GM23338 (cell line): Measurements from ENCODE around the gene PXT1. TPM values are rescaled to one million over a fixed set of nuclear protein-coding genes. Genes with fewer than 3 reads are reported as not detected.

Experiments
- ATAC-seq: fragments of 200-7000 bp; cut with Tn5 transposase; 3 replicates; pipeline ENCODE4 v1.9.1; 2020
- DNase-seq: peaks from one replicate; pipeline ENCODE4 v3.0.0-alpha.2; 2015; ENCODE audit warnings: low spot score
- H2AFZ ChIP-seq: fragments of 200-600 bp; sonication (generic); 2 replicates; pipeline ENCODE4 v1.8.0; 2016; ENCODE audit warnings: antibody characterized with exemption, mild to moderate bottlenecking, moderate library complexity
- H3F3A ChIP-seq: fragments of 200-600 bp; sonication (generic); replicated peaks from 2 replicates; pipeline ENCODE4 v1.8.0; 2017; ENCODE audit warnings: antibody characterized with exemption, mixed run types, low read depth
- H3K27ac ChIP-seq: fragments of 200-600 bp; sonication (generic); 2 replicates; pipeline ENCODE4 v1.6.1; 2016; ENCODE audit warnings: low read depth
- H3K27me3 ChIP-seq: fragments of 200-600 bp; sonication (generic); 2 replicates; pipeline ENCODE4 v1.8.0; 2016; ENCODE audit warnings: mild to moderate bottlenecking, mixed run types, moderate library complexity; ENCODE audit not compliant: insufficient read depth
- H3K36me3 ChIP-seq: fragments of 200-600 bp; sonication (generic); 2 replicates; pipeline ENCODE4 v1.8.0; 2016; ENCODE audit warnings: mild to moderate bottlenecking; ENCODE audit not compliant: insufficient read depth
- H3K4me1 ChIP-seq: fragments of 200-600 bp; sonication (generic); 2 replicates; pipeline ENCODE4 v1.8.0; 2016; ENCODE audit warnings: mild to moderate bottlenecking, moderate library complexity; ENCODE audit not compliant: insufficient read depth
- H3K4me2 ChIP-seq: fragments of 200-600 bp; sonication (generic); 2 replicates; pipeline ENCODE4 v1.7.1; 2017; ENCODE audit warnings: mixed run types
- H3K4me3 ChIP-seq: fragments of 200-600 bp; sonication (generic); 2 replicates; pipeline ENCODE4 v1.6.1; 2016; ENCODE audit warnings: mixed run types
- H3K79me2 ChIP-seq: fragments of 200-600 bp; sonication (generic); replicated peaks from 2 replicates; pipeline ENCODE4 v1.8.0; 2017; ENCODE audit warnings: mild to moderate bottlenecking; ENCODE audit not compliant: insufficient read depth
- H3K9me2 ChIP-seq: fragments of 200-600 bp; sonication (generic); 2 replicates; pipeline ENCODE4 v1.8.0; 2017; ENCODE audit not compliant: insufficient read depth
- H4K20me1 ChIP-seq: fragments of 200-600 bp; sonication (generic); replicated peaks from 2 replicates; pipeline ENCODE4 v1.8.0; 2017; ENCODE audit warnings: mild to moderate bottlenecking; ENCODE audit not compliant: insufficient read depth
- H3K27ac Mint-ChIP-seq: 2 replicates; pipeline ENCODE4 v1.8.0; 2020; ENCODE audit warnings: inconsistent platforms, mild to moderate bottlenecking, moderate library complexity, mixed read lengths
- H3K27me3 Mint-ChIP-seq: 3 replicates; pipeline ENCODE4 v1.8.0; 2022; ENCODE audit warnings: low read depth, mild to moderate bottlenecking, moderate library complexity, mixed read lengths, inconsistent platforms; ENCODE audit not compliant: insufficient read depth, poor library complexity
- H3K36me3 Mint-ChIP-seq: 3 replicates; pipeline ENCODE4 v1.8.0; 2021; ENCODE audit warnings: low read depth, mild to moderate bottlenecking, inconsistent platforms, moderate library complexity, mixed read lengths
- H3K4me1 Mint-ChIP-seq: 3 replicates; pipeline ENCODE4 v1.8.0; 2020; ENCODE audit warnings: mild to moderate bottlenecking, inconsistent platforms, mixed read lengths
- H3K4me3 Mint-ChIP-seq: 3 replicates; pipeline ENCODE4 v1.8.0; 2021; ENCODE audit warnings: moderate library complexity, mild to moderate bottlenecking, inconsistent platforms, mixed read lengths
- H3K9me3 Mint-ChIP-seq: 3 replicates; pipeline ENCODE4 v1.8.0; 2020; ENCODE audit warnings: moderate library complexity, mild to moderate bottlenecking, inconsistent platforms, mixed read lengths
- CREB1 ChIP-seq: fragments of 250-450 bp; sonication (Bioruptor Pico); IDR thresholded peaks from 2 replicates; pipeline ENCODE4 v1.5.0; 2020; ENCODE audit warnings: low read depth, mild to moderate bottlenecking, moderate library complexity
- CTCF ChIP-seq, 2 experiments: fragments of 200-600 bp in 1 of 2; sonication (generic) in 1 of 2; conservative IDR thresholded peaks; 2 replicates each; pipeline versions ENCODE4 v1.5.1 to v1.6.1; 2016 to 2017; ENCODE audit warnings: antibody characterized with exemption in 2 of 2, low read depth in 2 of 2, mild to moderate bottlenecking in 2 of 2, moderate library complexity in 1 of 2
- ETS1 ChIP-seq: IDR thresholded peaks from 2 replicates; pipeline ENCODE4 v1.6.1; 2016; ENCODE audit warnings: antibody characterized with exemption
- EZH2 ChIP-seq: fragments of 200-600 bp; sonication (generic); IDR thresholded peaks from one replicate; pipeline ENCODE4 v1.8.0; 2017; ENCODE audit warnings: antibody characterized with exemption, mild to moderate bottlenecking, low read depth; ENCODE audit not compliant: unreplicated experiment
- EZH2phosphoT487 ChIP-seq: fragments of 200-600 bp; sonication (generic); IDR thresholded peaks from one replicate; pipeline ENCODE4 v1.8.1; 2018; ENCODE audit warnings: antibody characterized with exemption; ENCODE audit not compliant: unreplicated experiment
- JUNB ChIP-seq: IDR thresholded peaks from one replicate; pipeline ENCODE4 v1.6.1; 2016; ENCODE audit warnings: antibody characterized with exemption; ENCODE audit not compliant: unreplicated experiment
- NANOG ChIP-seq: IDR thresholded peaks from 2 replicates; pipeline ENCODE4 v1.6.1; 2016; ENCODE audit warnings: antibody characterized with exemption, borderline replicate concordance
- POLR2AphosphoS5 ChIP-seq: IDR thresholded peaks from 2 replicates; pipeline ENCODE4 v1.6.1; 2016; ENCODE audit warnings: antibody characterized with exemption, low read depth
- STAT1 ChIP-seq: IDR thresholded peaks from one replicate; pipeline ENCODE4 v1.6.1; 2016; ENCODE audit warnings: antibody characterized with exemption; ENCODE audit not compliant: unreplicated experiment
- ZNF114 ChIP-seq: fragments of 250-450 bp; sonication (Bioruptor Pico); IDR thresholded peaks from 2 replicates; pipeline ENCODE4 v1.5.0; 2020; ENCODE audit warnings: mild to moderate bottlenecking, moderate library complexity
- ZNF331 ChIP-seq: fragments of 250-450 bp; sonication (Bioruptor Pico); IDR thresholded peaks from 2 replicates; pipeline ENCODE4 v1.5.0; 2020; ENCODE audit warnings: low read depth, mild to moderate bottlenecking, moderate library complexity
- polyA plus RNA-seq: library from polyadenylated mRNA; unstranded; fragments of >200 nt; fragmentation: Nextera tagmentation; extraction: Ambion mirVana; gene quantifications from 2 replicates; pipeline ENCODE4 v1.2.1, GENCODE V29; 2016
- total RNA-seq: library from RNA; depleted of rRNA; stranded (reverse); fragments of >200 nt; shearing (Covaris generic); gene quantifications from 2 replicates; pipeline ENCODE4 v1.2.3, GENCODE V29; 2014
- TF ChIP-seq, protein P1 (sequence below): fragments of 250-450 bp; sonication (Bioruptor Pico); IDR thresholded peaks from 2 replicates; pipeline ENCODE4 v1.5.0; 2020; ENCODE audit warnings: mild to moderate bottlenecking, moderate library complexity
- TF ChIP-seq, protein P2 (sequence below): IDR thresholded peaks from one replicate; pipeline ENCODE4 v1.6.1; 2018; ENCODE audit warnings: antibody characterized with exemption; ENCODE audit not compliant: unreplicated experiment

Gene PXT1
- total and polyA plus RNA-seq, 2 experiments from 2014 or later = 0.14 TPM; not detected in 1

DNA sequence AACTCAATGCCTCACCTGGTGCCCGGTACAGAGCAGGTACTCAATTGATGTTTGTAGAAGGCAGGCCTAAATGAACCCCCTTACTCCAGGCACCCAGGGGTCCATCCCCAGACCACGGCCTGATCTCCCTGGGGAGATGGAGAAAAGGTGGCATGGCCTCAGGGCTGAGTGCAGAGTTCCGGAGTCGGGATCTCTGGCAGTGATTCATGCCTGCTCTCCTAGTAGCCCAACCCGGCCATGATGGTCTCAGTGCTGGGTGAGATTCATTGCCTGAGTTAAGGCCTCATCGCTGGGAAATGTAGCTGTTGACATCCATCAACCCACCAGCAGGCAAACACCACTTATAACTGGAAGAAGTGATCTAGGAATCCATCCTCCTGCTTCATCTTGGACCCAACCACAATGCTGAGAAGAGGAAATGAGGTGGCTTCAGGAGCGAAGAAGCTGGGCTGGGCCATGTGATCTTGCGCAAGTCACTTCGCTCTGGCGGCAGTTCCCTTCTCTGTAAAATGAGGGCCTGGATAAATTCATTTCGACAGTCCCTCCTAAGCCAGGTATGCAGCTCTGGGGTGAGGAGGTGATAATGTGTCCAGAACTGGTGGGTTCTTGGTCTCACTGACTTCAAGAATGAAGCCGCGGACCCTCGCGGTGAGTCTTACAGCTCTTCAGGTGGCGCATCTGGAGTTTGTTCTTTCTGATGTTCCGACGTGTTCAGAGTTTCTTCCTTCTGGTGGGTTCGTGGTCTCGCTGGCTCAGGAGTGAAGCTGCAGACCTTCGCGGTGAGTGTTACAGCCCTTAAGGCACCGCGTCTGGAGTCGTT, 79.9 kb downstream of the PXT1 start:
- Histone ChIP-seq H3K4me2 (no peak overlapping the region), H3K4me1 (no peaks in the 10 kb centered on the region), H3F3A (no peaks in the 10 kb centered on the region), H3K9me2 (no peaks in the 10 kb centered on the region), H2AFZ (no peak overlapping the region), H3K4me3 (no peak overlapping the region), H3K27me3 (no peaks in the 10 kb centered on the region), H3K79me2 (no peaks in the 10 kb centered on the region), H3K27ac (no peak overlapping the region), H3K36me3 (no peaks in the 10 kb centered on the region), H4K20me1 (no peaks in the 10 kb centered on the region)
- DNase-seq = no peak
- H3K9me3 Mint-ChIP-seq = no peaks in the 10 kb centered on the region; the same call in 2 of the 3 replicates
- no peak for TF ChIP-seq ZNF114 (CRISPR knock-in tag)
- TF ChIP-seq CREB1 = no peak
- TF ChIP-seq POLR2AphosphoS5 = no peak
- TF ChIP-seq, protein P1, sequence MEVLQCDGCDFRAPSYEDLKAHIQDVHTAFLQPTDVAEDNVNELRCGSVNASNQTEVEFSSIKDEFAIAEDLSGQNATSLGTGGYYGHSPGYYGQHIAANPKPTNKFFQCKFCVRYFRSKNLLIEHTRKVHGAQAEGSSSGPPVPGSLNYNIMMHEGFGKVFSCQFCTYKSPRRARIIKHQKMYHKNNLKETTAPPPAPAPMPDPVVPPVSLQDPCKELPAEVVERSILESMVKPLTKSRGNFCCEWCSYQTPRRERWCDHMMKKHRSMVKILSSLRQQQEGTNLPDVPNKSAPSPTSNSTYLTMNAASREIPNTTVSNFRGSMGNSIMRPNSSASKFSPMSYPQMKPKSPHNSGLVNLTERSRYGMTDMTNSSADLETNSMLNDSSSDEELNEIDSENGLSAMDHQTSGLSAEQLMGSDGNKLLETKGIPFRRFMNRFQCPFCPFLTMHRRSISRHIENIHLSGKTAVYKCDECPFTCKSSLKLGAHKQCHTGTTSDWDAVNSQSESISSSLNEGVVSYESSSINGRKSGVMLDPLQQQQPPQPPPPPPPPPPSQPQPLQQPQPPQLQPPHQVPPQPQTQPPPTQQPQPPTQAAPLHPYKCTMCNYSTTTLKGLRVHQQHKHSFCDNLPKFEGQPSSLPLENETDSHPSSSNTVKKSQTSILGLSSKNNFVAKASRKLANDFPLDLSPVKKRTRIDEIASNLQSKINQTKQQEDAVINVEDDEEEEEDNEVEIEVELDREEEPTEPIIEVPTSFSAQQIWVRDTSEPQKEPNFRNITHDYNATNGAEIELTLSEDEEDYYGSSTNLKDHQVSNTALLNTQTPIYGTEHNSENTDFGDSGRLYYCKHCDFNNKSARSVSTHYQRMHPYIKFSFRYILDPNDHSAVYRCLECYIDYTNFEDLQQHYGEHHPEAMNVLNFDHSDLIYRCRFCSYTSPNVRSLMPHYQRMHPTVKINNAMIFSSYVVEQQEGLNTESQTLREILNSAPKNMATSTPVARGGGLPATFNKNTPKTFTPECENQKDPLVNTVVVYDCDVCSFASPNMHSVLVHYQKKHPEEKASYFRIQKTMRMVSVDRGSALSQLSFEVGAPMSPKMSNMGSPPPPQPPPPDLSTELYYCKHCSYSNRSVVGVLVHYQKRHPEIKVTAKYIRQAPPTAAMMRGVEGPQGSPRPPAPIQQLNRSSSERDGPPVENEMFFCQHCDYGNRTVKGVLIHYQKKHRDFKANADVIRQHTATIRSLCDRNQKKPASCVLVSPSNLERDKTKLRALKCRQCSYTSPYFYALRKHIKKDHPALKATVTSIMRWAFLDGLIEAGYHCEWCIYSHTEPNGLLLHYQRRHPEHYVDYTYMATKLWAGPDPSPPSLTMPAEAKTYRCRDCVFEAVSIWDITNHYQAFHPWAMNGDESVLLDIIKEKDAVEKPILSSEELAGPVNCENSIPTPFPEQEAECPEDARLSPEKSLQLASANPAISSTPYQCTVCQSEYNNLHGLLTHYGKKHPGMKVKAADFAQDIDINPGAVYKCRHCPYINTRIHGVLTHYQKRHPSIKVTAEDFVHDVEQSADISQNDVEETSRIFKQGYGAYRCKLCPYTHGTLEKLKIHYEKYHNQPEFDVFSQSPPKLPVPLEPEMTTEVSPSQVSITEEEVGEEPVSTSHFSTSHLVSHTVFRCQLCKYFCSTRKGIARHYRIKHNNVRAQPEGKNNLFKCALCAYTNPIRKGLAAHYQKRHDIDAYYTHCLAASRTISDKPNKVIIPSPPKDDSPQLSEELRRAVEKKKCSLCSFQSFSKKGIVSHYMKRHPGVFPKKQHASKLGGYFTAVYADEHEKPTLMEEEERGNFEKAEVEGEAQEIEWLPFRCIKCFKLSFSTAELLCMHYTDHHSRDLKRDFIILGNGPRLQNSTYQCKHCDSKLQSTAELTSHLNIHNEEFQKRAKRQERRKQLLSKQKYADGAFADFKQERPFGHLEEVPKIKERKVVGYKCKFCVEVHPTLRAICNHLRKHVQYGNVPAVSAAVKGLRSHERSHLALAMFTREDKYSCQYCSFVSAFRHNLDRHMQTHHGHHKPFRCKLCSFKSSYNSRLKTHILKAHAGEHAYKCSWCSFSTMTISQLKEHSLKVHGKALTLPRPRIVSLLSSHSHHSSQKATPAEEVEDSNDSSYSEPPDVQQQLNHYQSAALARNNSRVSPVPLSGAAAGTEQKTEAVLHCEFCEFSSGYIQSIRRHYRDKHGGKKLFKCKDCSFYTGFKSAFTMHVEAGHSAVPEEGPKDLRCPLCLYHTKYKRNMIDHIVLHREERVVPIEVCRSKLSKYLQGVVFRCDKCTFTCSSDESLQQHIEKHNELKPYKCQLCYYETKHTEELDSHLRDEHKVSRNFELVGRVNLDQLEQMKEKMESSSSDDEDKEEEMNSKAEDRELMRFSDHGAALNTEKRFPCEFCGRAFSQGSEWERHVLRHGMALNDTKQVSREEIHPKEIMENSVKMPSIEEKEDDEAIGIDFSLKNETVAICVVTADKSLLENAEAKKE (CRISPR knock-in tag) = no peak
- TF ChIP-seq CTCF (conservative IDR thresholded peaks at IDR 0.05; ENCODE audit: low read depth in 2 of 2) = no peak
- no peak for TF ChIP-seq STAT1
- no peak for TF ChIP-seq NANOG
- TF ChIP-seq JUNB = no peak
- TF ChIP-seq ZNF331 (CRISPR knock-in tag) = no peak
- no peak for TF ChIP-seq ETS1
- TF ChIP-seq, protein P2, sequence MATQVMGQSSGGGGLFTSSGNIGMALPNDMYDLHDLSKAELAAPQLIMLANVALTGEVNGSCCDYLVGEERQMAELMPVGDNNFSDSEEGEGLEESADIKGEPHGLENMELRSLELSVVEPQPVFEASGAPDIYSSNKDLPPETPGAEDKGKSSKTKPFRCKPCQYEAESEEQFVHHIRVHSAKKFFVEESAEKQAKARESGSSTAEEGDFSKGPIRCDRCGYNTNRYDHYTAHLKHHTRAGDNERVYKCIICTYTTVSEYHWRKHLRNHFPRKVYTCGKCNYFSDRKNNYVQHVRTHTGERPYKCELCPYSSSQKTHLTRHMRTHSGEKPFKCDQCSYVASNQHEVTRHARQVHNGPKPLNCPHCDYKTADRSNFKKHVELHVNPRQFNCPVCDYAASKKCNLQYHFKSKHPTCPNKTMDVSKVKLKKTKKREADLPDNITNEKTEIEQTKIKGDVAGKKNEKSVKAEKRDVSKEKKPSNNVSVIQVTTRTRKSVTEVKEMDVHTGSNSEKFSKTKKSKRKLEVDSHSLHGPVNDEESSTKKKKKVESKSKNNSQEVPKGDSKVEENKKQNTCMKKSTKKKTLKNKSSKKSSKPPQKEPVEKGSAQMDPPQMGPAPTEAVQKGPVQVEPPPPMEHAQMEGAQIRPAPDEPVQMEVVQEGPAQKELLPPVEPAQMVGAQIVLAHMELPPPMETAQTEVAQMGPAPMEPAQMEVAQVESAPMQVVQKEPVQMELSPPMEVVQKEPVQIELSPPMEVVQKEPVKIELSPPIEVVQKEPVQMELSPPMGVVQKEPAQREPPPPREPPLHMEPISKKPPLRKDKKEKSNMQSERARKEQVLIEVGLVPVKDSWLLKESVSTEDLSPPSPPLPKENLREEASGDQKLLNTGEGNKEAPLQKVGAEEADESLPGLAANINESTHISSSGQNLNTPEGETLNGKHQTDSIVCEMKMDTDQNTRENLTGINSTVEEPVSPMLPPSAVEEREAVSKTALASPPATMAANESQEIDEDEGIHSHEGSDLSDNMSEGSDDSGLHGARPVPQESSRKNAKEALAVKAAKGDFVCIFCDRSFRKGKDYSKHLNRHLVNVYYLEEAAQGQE = no peak
- TF ChIP-seq EZH2 = no peak
- TF ChIP-seq EZH2phosphoT487 = no peak
- H3K27me3 Mint-ChIP-seq = peaks cover 2% of the 10 kb centered on the region
- no peak overlapping the region for H3K4me3 Mint-ChIP-seq
- ATAC-seq = no peak
- no peaks in the 10 kb centered on the region; the same call in 2 of the 3 replicates for H3K36me3 Mint-ChIP-seq
- no peak overlapping the region for H3K27ac Mint-ChIP-seq
- no peaks in the 10 kb centered on the region for H3K4me1 Mint-ChIP-seq
